ENCODE measurements around the gene TSC22D4.

TSC22D4 gene

DNA sequence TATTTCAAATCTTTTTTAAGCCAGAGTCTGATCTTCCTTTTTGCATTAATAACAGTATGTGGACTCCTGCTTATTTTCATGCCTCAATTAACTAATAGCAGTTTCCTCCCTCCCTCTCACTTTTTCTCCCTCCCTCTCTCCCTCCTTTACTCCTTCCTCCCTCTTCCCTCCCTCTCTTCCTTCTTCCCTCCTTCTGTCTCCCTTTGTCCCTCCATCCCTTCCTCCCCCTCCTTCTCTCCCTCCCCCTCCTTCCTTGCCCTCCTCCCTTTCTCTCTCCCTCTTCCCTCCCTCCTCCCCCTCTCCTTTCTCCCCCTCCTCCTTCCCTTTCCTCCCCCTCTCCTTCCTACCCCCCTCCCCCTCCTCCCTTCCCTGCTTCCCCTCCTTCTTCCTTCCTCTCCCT is 52.5 kb downstream of the TSC22D4 start:
- no peak for DNase-seq

- DNase-seq = no peak
Observed at GRCh38 chr7:100425347-100425746, 53.7 kb downstream of the TSC22D4 start.

GRCh38 chr7:100423315-100423714 is 55.7 kb downstream of the TSC22D4 start:
- no peak for DNase-seq

GRCh38 chr7:100419660-100420226 is 59.3 kb downstream of the TSC22D4 start:
- DNase-seq = no peak

- DNase-seq = no peak
Observed at GRCh38 chr7:100418930-100419659, 59.9 kb downstream of the TSC22D4 start.

Measured in suppressor macrophage treated with lipopolysaccharide for 4 hours (primary cell).